ENCODE measurements around the gene CTSK.

Gene CTSK

GRCh38 chr1:150751443-150751842 is 56.6 kb downstream of the CTSK start:
- no peak for DNase-seq

GRCh38 chr1:150749720-150750311 is 58.2 kb downstream of the CTSK start:
- no peak for DNase-seq

- no peak for DNase-seq
Measured at GRCh38 chr1:150748878-150749719, 59.0 kb downstream of the CTSK start.
